Measurements from ENCODE around the gene AHNAK2. TPM values are rescaled to one million over a fixed set of nuclear protein-coding genes. Genes with fewer than 3 reads are reported as not detected.
"Not testable (repeated sequence)": the region's sequence is repeated elsewhere in the genome, so short reads cannot be mapped to it uniquely, and the experiment has no call there.

The AHNAK2 gene
- total RNA-seq, 6 experiments from 2014 or later: 50.2 to 76.2 (median 73.7) TPM

- DNase-seq: no peak
- TF ChIP-seq CTCF (IDR thresholded peaks at IDR 0.05): no peak
- Mint-ChIP-seq H3K27me3 (ENCODE audit: insufficient read depth) (peaks cover 6% of the 10 kb centered on the region), H3K4me3 (no peak overlapping the region), H3K27ac (no peak overlapping the region), H3K36me3 (ENCODE audit: low read depth) (peaks cover 13% of the 10 kb centered on the region), H3K9me3 (no peaks in the 10 kb centered on the region), H3K4me1 (ENCODE audit: low read depth) (peaks cover 8% of the 10 kb centered on the region; the same call in 1 of the 2 replicates)
Observed at GRCh38 chr14:104954746-104955395, 23.3 kb downstream of the AHNAK2 start.

GRCh38 chr14:104953896-104954656, 24.1 kb downstream of the AHNAK2 start:
- peaks cover 8% of the 10 kb centered on the region; the same call in 1 of the 2 replicates for H3K4me1 Mint-ChIP-seq (ENCODE audit: low read depth)
- no peaks in the 10 kb centered on the region for H3K9me3 Mint-ChIP-seq
- no peak overlapping the region for H3K27ac Mint-ChIP-seq
- no peak overlapping the region for H3K4me3 Mint-ChIP-seq
- H3K36me3 Mint-ChIP-seq (ENCODE audit: low read depth): peaks cover 13% of the 10 kb centered on the region
- no peak for DNase-seq
- no peak for TF ChIP-seq CTCF (IDR thresholded peaks at IDR 0.05)
- peaks cover 6% of the 10 kb centered on the region for H3K27me3 Mint-ChIP-seq (ENCODE audit: insufficient read depth)

DNA sequence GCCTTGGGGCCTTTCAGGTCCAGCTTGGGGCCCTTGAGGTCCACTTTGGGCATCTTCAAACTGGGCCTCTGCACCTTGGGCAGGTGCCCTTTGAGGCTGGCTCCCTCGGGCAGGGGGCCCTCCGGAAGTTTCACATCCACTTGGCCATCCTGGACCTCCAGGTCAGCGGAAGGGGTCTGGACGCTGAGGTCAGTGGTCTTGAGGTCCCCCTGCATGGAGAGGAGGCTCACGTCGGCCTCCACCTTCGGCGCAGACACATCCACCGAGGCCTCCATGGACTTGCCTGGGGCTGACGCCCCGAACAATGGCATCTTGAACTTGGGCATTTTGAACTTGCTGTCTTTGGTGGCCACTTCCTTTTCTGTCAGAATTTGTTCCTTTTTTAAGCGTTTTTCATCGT, 25.1 kb downstream of the AHNAK2 start:
- Mint-ChIP-seq H3K27ac (no peak overlapping the region), H3K9me3 (no peaks in the 10 kb centered on the region), H3K4me3 (no peak overlapping the region), H3K27me3 (ENCODE audit: insufficient read depth) (peaks cover 5% of the 10 kb centered on the region), H3K36me3 (ENCODE audit: low read depth) (peaks cover 13% of the 10 kb centered on the region), H3K4me1 (ENCODE audit: low read depth) (peaks cover 8% of the 10 kb centered on the region; the same call in 1 of the 2 replicates)
- TF ChIP-seq CTCF (IDR thresholded peaks at IDR 0.05): no peak
- no peak for DNase-seq

GRCh38 chr14:104951863-104952657, 26.1 kb downstream of the AHNAK2 start:
- H3K4me1 Mint-ChIP-seq (ENCODE audit: low read depth); H3K4me3 Mint-ChIP-seq; DNase-seq; H3K9me3 Mint-ChIP-seq; H3K27me3 Mint-ChIP-seq (ENCODE audit: insufficient read depth); H3K27ac Mint-ChIP-seq: not testable (repeated sequence)
- peaks cover 13% of the 10 kb centered on the region for H3K36me3 Mint-ChIP-seq (ENCODE audit: low read depth)

DNA sequence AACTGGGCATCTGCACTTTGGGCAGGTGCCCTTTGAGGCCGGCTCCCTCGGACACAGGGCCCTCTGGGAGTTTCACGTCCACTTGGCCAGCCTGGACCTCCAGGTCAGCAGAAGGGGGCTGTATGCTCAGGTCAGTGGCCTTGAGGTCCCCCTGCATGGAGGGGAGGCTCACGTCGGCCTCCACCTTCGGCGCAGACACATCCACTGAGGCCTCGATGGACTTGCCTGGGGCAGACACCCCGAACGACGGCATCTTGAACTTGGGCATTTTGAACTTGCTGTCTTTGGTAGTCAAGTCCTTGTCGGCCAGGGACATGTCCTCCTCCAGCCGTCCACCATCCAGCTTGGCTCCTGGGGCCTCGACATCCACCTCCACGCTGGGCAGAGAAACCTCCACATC, 27.5 kb downstream of the AHNAK2 start:
- peaks cover 17% of the 10 kb centered on the region for H3K36me3 Mint-ChIP-seq (ENCODE audit: low read depth)
- not testable (repeated sequence) for H3K27ac Mint-ChIP-seq; H3K9me3 Mint-ChIP-seq; H3K4me1 Mint-ChIP-seq (ENCODE audit: low read depth); DNase-seq; H3K27me3 Mint-ChIP-seq (ENCODE audit: insufficient read depth); H3K4me3 Mint-ChIP-seq

DNA sequence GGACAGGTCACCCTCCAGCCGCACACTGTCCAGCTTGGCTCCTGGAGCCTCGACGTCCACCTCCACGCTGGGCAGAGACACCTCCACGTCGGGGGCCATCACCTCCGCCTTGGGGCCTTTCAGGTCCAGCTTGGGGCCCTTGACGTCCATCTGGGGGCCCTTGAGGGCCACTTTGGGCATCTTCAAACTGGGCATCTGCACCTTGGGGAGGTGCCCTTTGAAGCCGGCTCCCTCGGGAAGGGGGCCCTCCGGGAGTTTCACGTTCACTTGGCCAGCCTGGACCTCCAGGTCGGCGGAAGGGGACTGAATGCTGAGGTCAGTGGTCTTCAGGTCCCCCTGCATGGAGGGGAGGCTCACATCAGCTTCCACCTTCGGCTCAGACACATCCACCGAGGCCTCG, 28.2 kb downstream of the AHNAK2 start:
- Mint-ChIP-seq H3K27me3 (ENCODE audit: insufficient read depth) (no peaks in the 10 kb centered on the region; the same call in none of the 2 replicates), H3K9me3 (no peaks in the 10 kb centered on the region), H3K4me1 (ENCODE audit: low read depth) (no peaks in the 10 kb centered on the region), H3K4me3 (no peak overlapping the region), H3K27ac (no peak overlapping the region), H3K36me3 (ENCODE audit: low read depth) (peaks cover 19% of the 10 kb centered on the region)
- TF ChIP-seq CTCF (IDR thresholded peaks at IDR 0.05): no peak
- DNase-seq: no peak

DNA sequence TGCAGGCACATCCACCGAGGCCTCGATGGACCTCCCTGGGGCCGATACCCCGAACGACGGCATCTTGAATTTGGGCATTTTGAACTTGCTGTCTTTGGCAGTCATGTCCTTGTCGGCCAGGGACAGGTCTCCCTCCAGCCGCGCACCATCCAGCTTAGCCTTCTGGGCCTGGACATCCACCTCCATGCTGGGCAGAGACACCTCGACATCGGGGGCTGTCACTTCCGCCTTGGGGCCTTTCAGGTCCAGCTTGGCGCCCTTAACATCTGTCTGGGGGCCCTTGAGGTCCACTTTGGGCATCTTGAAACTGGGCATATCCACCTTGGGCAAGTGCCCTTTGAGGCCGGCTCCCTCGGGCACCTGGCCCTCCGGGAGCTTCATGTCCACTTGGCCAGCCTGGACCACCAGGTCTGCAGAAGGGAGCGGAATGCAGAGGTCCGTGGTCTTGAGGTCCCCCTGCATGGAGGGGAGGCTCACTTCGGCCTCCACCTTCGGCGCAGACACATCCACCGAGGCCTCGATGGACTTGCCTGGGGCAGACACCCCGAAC, 28.7 kb downstream of the AHNAK2 start:
- DNase-seq; H3K9me3 Mint-ChIP-seq; H3K4me1 Mint-ChIP-seq (ENCODE audit: low read depth); H3K4me3 Mint-ChIP-seq; H3K27me3 Mint-ChIP-seq (ENCODE audit: insufficient read depth); H3K27ac Mint-ChIP-seq: not testable (repeated sequence)
- H3K36me3 Mint-ChIP-seq (ENCODE audit: low read depth): peaks cover 19% of the 10 kb centered on the region

Measured in HFFc6 (cell line).